GM18511 (cell line): ENCODE data around the gene MYOM1.
A peak's percentile ranks its signal among the peaks of the same experiment; 100 is the strongest.

Experiments used
- ATAC-seq: cut with Tn5 transposase; IDR thresholded peaks from one replicate; pipeline ENCODE4 v1.9.1; 2021; ENCODE audit warnings: mild to moderate bottlenecking, moderate library complexity; ENCODE audit not compliant: unreplicated experiment

MYOM1 gene

DNA sequence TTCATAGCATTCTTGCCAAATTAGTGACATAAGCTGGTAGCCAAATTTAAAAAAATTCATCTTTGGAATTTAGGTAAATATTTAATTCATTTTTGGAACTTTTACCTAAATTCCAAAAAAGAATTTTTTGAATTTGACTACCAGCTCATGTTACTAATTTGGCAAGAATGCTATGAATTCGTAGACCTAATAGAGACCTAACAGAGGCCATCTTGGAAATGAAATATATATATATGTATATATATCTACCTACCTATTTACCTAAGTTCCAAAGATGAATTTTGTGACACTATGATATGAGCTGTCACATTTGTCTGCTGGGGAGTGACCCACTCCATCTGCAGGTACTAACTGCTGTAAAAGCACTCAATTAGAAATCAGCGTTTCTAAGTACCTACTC, 65.6 kb downstream of the MYOM1 start:
- ATAC-seq: no peak

- ATAC-seq: peak; percentile 94
Measured at GRCh38 chr18:3153107-3153704, 66.6 kb downstream of the MYOM1 start.

- ATAC-seq: no peak
Measured at GRCh38 chr18:3152294-3152693, 67.5 kb downstream of the MYOM1 start.

DNA sequence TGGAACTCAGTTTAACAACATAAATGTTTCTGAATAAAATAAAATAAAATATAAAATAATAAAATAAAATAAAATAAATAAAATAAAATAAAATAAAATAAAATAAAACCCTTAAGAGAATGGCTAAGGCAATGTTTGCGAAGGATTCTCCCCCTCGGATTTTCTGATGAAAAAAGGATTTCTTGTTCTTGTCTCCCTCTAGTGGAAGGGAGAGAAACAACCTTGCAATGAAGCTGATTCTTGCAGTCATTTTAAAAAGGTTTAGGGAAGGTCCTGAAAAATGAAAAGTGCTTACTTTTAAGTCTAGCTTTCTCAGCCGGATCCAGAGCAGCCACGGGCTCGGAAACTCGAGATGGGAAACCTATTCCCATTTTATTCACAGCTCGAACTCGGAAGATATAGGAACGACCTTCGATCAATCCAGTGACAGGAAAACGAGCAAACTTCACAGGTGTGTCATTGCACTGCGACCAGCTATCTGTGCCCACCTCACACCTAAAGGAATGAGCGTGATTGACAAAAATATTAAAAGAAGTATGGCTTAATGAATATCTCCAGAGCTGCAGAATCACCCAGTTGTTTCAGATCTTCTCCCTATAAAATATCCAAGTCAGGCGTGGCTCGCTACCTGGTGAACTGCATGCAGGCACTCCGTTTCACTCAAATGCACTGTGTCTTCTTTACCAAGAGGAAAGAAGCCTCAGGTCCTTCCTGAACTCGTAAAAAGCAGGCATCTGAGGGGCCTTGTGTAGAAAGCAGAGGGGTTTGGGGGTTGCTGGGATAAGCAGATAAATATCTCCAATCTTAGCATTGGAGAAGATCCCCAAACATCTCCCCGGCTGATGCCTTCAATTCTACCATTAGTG, 68.1 kb downstream of the MYOM1 start:
- no peak for ATAC-seq

DNA sequence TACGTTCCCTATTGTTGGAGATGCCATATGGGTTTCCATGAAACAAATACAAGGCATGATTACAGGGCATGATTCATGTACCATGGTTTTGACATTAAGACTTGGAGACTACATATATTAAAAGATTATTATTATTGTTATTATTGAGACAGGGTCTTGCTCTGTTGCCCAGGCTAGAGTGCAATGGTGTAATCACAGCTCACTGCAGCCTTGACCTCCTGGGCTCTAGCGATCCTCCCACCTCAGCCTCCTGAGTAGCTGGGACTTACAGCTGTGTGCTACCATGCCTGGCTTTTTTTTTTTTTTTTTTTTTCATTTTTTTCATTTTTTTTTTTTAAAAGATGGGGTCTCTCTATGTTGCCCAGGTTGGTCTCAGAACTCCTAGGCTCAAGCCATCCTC, 69.1 kb downstream of the MYOM1 start:
- ATAC-seq: no peak

GRCh38 chr18:3150274-3150673, 69.5 kb downstream of the MYOM1 start:
- no peak for ATAC-seq

DNA sequence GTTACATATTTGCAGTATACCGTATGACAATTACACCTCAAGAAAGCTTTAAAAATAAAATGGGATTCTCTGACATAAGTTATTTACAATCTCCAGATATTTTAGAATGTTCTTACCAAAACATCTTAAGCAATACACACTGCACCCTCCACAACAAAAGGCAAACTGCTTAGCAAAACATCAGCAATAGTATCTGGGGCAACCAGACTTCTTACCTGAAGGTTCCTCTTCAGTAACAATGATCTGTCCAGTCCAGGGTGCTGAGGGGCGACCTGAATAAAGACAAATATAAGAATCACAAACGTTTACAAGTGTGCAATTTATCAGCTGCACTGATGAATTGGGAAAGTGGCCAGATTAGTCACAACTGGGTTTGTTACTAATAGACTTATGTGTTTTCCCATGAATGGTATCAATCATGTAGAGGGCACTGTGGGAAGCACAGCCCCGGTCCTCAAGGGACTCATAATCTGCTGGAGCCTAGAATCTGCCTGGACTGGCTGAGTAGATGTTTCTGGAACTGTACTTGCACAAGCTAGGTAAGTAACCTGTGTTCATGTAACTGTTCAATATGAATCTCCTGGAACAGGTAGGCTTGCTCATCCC, 70.7 kb downstream of the MYOM1 start:
- no peak for ATAC-seq

DNA sequence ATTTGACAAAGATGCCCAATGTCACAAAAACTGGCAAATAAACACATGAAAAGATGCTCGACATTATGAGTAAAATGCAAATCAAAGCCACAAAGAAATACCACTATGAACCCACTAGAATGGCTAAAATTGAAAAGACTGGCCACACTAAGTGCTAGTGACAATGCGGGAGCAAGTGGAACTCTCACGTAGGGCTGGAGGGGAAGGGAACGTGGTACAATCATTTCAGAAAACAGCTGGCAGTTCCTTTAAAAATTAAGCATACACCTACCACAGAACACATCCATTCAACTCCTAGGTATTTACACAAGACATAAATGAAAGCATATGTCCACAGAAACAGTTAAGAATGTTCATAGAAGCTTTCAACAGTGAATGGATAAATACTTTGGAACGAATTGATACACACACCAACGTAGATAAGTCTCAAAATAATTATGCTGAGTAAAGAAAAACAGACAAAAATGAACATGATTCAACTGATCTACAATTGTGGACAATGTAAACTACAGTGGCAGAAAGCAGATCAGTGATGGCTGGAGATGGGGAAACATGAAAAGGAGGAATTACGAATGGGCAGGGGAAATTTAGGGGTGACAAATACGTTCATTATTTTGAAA, 71.7 kb downstream of the MYOM1 start:
- no peak for ATAC-seq

- ATAC-seq: no peak
Measured at GRCh38 chr18:3140986-3141639, 78.7 kb downstream of the MYOM1 start.

DNA sequence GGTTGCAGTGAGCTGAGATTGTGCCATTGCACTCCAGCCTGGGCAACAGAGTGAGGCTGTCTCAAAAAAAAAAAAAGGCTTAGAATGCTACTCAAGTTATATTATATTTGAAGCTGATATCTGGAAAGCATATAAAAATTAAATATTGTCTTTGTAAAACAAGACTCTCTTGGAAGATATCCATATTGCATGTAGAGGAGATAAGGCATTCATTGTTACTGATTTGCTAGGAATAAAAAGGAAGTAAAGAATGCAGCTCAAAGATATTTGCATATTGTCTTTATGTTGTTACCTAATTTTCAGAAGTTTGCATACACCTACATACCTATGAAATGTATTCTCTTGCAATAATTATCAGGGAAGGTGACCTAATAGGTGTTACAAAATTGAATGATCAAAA, 79.4 kb downstream of the MYOM1 start:
- no peak for ATAC-seq

DNA sequence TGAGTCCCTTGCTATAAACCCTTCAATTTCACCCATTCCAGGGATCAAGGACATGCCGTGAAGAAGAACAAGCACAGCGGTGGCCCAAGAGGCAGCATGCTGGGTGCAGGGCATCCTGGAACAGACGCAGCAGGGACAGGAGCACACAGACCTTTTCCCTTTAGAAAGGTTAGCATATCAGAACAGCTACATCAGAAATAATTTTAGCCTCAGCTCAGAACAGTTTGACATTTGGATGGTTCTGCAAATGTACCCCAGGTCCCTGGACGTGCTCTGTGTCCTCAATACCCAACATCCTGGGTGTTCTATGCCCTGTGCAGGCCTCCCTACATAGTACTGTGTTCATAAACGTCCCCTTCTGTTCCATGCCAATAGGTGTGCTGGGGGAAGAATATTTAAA, 80.4 kb downstream of the MYOM1 start:
- no peak for ATAC-seq

DNA sequence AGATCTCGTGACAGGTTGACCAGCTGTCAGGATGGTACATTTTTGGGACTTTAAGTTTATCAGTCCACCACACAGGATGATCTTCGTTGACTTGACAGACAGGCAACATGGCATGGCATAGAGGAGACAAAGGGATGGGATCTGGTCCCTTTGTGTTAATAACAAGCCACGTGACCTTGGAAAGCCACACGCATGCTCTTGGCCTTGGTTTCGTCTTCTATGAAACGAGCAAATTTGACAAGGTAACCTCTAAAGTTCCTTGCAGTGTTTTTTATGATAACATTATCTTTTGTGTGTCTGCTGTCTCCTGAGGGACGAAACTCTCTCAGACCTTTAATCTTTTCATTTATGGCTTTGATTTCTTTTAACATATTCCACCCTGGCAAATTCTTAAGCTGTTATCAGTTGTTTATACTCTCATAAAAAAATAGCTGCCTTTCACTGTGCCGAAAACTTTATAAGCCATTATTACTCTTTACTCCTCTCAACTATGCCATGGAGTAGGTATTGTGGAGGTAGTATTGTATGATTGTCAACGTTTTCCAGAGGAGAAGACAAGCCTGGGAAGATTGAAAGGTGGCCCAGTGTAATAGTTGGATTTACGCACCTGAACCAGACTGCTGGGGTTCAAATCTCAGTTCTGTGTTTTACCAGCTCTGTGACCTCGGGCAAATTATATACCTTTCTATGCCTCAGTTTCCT, 81.3 kb downstream of the MYOM1 start:
- ATAC-seq: no peak

- no peak for ATAC-seq
Measured at GRCh38 chr18:3135536-3135935, 84.2 kb downstream of the MYOM1 start.

DNA sequence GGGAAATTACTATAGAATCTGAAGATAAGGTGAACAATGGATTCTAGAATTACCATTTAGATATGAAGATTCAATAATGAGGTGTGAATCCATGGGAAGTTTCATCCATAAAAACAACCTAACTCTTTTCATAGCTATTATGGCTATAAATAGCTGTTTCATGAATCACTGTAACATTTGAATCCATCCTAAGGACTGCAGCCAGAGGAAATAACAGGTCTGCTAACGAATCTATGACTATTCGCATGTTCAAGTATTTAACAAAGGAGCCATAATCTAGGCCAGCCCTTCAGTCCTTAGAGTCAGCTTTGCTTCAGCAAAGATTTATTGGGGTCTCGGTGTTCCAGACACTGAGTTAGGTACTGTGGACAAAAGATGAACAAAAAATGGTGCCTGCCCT, 87.1 kb downstream of the MYOM1 start:
- no peak for ATAC-seq

GRCh38 chr18:3130344-3130743, 89.4 kb downstream of the MYOM1 start:
- no peak for ATAC-seq

DNA sequence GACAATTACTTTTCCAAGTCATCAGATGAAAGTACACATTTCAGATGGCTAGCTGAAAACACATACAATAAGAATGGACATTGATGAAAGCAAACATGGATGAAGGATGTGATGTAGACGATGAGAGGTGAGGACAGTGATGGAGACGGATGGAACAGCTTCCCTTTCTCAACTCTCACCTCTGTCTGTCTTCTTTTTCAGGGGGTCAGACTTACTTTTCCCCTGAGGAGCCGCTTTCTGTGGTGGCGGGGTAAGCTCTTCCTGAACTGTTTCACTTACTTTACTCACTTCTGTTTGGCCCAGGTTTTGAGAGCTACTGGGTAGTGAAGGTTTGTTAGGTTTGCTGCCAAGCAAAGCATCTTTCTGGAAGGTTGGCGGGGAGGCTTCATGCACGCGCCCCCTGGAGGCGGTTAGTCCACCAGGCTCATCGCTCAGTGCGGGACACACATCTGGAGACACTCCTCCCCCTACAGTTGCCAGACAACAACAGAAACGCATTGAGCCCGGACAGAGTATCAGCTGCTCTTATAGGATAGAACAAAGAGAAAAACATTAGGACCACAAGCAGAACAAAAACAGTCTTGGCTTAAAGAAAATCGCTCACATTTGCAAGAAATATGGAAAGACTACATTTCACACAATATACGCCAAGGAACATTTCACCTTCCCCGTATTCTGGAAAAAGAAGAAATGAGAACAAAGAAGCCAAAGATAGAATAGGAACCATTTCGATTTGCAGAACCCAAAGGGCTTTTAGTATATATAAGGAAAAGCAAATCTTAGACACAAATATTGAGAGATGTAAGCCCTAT, 90.5 kb downstream of the MYOM1 start:
- peak; percentile 97 for ATAC-seq

DNA sequence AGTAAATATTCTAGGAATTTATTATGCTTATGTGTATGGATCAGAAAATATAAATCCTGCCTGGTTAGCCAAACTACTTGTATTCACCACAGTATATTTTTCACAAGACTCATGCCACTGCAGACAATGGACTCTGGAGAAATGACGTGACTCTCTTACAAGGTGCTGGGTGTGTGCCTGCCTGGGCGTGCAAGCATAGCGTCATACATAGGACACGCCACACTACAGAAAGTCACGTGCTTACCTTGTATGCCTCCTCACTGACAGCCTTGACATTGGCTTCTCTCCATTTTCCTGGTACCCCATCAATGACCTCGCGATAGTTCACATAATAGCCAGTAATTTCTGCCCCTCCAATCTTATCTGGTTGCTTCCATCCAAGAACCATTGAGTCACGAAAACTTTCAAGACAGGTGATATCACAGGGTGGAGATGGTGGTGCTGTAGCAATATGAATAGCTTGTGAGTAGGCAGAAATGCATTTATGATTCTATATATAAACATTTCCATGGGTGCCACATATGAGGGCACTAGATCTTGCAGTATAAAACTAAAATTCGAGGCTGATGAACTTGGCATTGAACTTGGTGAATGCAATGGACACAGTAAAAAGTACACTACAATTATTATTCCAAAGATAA, 93.2 kb downstream of the MYOM1 start:
- ATAC-seq: no peak

DNA sequence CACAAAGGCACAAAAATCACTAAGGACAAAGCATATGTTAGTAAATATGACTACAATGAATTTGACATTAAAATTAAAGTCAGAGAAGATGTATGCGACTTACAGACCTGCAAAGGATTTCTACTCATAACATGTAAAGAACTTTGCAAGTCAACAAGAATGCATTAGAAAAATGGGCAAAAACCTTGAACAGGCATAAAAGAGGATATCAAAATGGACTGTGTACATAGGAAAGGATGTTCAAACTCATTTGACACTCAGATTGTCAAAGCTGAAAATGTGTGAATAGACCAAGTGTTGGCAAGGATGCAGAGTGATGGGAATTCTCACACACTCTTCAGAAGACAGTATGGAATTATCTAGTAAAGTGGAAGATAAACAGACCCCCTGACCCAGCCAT, 94.9 kb downstream of the MYOM1 start:
- ATAC-seq: no peak

DNA sequence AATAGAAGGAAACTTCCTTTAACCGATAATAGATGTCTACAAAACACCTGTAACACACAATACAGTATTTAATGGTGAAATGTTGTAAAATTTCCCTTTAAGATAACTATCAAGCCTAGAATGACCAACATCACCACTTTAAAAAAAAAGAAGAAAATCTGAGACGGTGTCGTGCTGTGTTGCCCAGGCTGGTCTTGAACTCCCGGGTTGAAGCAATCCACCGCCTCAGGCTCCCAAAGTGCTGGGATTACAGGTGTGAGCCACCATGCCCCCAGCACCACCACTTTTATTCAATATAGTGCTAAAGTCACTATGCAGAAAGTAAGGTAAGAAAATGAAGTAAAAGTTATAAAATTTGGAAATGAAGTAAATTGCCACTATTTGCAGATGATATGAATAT, 96.9 kb downstream of the MYOM1 start:
- ATAC-seq: no peak
